Activated naive CD4-positive, alpha-beta T cell treated with anti-CD3 and anti-CD28 coated beads for 36 hours (primary cell): ENCODE measurements around the gene PLAAT5. TPM values are rescaled to one million over a fixed set of nuclear protein-coding genes. Genes with fewer than 3 reads are reported as not detected.

Experiments used
- CTCF ChIA-PET: fragments of 350-600 bp; sonication (Branson Sonifier 250); formaldehyde crosslinking; loops from one replicate; lab custom pipeline; 2021; ENCODE audit warnings: antibody characterized with exemption; lab: Charles Lee
- DNase-seq: peaks from one replicate; pipeline ENCODE4 v3.0.0-alpha.2; 2020
- H3K27ac Mint-ChIP-seq: one replicate; pipeline ENCODE4 v1.8.0; 2021; ENCODE audit warnings: mild to moderate bottlenecking, mixed read lengths
- H3K27me3 Mint-ChIP-seq: one replicate; pipeline ENCODE4 v1.8.0; 2021; ENCODE audit warnings: low read depth, mixed read lengths
- H3K36me3 Mint-ChIP-seq: one replicate; pipeline ENCODE4 v1.8.0; 2021; ENCODE audit warnings: low read depth, mixed read lengths
- H3K4me1 Mint-ChIP-seq: one replicate; pipeline ENCODE4 v1.8.0; 2021; ENCODE audit warnings: low read depth, mixed read lengths
- H3K4me3 Mint-ChIP-seq: one replicate; pipeline ENCODE4 v1.8.0; 2021; ENCODE audit warnings: mild to moderate bottlenecking, moderate library complexity, mixed read lengths
- H3K9me3 Mint-ChIP-seq: one replicate; pipeline ENCODE4 v1.8.0; 2021; ENCODE audit warnings: mixed read lengths
- intact Hi-C: fragments of 100-400 bp; cut with micrococcal nuclease; formaldehyde crosslinking; loops from one replicate; pipeline ENCODE4 v1.15.1; 2023
- total RNA-seq, 2 experiments: library from RNA; stranded (reverse); gene quantifications; one replicate each; pipeline ENCODE4 v1.2.3, GENCODE V29; 2021

The PLAAT5 gene
- total RNA-seq, 2 experiments from 2014 or later: not detected

DNA sequence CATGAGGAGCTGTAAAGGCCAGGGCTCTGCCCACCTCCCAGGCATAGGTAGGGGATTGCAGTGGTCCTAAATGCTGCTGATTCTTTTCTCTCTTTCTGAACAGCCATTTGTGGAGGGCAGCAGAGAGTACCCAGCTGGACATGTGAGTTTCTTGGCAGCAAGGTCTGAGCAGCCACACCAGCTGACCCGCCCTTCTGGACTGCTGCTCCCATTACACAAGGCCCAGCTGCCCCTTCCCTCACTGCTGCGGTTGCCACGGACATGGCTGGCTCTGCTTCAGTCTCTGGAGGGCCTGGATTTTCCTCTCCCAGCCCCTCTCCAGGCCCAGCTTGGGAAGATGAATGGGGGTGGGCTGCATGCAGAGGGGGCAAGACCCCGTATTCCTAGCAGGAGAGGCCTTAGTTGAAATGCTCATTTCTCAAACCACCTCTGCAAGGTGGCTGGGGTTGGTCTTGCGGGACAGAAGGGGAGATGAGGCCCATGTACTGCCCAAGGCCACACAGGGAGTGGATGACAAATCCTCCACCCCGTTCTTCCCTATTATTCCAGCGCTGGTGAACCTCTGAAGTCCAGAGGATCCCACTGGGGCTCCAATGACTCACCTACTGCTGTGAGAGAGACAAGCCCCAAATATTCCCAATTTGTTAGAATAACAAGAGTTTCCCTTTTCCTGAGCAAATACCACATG is 19.5 kb upstream of the PLAAT5 start:
- no peak for DNase-seq
- Mint-ChIP-seq H3K4me1 (peaks cover 4% of the 10 kb centered on the region), H3K27ac (no peak overlapping the region), H3K4me3 (no peak overlapping the region), H3K9me3 (no peaks in the 10 kb centered on the region), H3K27me3 (no peaks in the 10 kb centered on the region), H3K36me3 (no peaks in the 10 kb centered on the region)
- intact Hi-C loops: no loop called here
- CTCF ChIA-PET: interaction anchor here (0.7 kb wide), 1 partner anchor 9 kb away, joined by 3 read pairs; no protein-coding TSS in a partner anchor

DNA sequence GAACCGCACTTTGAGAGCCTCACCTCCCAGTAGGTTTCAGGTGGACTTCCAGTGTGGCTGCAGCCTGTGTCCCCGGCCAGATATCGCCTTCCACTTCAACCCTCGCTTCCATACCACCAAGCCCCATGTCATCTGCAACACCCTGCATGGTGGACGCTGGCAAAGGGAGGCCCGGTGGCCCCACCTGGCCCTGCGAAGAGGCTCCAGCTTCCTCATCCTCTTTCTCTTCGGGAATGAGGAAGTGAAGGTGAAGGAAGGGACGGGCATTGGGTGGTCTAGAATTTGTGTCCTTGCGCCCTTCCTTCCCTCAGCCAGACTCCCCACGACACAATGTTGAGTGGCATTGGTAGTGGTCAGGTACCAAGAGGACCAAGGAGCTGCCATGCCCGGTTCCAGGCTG is 17.8 kb upstream of the PLAAT5 start:
- Mint-ChIP-seq H3K9me3 (no peaks in the 10 kb centered on the region), H3K27ac (no peak overlapping the region), H3K4me3 (no peak overlapping the region), H3K27me3 (no peaks in the 10 kb centered on the region), H3K4me1 (peaks cover 4% of the 10 kb centered on the region), H3K36me3 (no peaks in the 10 kb centered on the region)
- DNase-seq: no peak
- CTCF ChIA-PET: interaction anchor here (1.1 kb wide), 1 partner anchor 30 kb away, joined by 3 read pairs; no protein-coding TSS in a partner anchor
- intact Hi-C loops: no loop called here

- no peaks in the 10 kb centered on the region for H3K27me3 Mint-ChIP-seq
- intact Hi-C loops: no loop called here
- no peak overlapping the region for H3K4me3 Mint-ChIP-seq
- no peak overlapping the region for H3K27ac Mint-ChIP-seq
- H3K36me3 Mint-ChIP-seq: no peaks in the 10 kb centered on the region
- H3K4me1 Mint-ChIP-seq: peaks cover 4% of the 10 kb centered on the region
- CTCF ChIA-PET: interaction anchor here (0.6 to 1.1 kb wide), 4 partner anchors 11 to 149 kb away, joined by 3 read pairs; no protein-coding TSS in a partner anchor
- no peaks in the 10 kb centered on the region for H3K9me3 Mint-ChIP-seq
- DNase-seq: peak; percentile 46
Measured at GRCh38 chr11:63508009-63508408, 17.0 kb upstream of the PLAAT5 start.

DNA sequence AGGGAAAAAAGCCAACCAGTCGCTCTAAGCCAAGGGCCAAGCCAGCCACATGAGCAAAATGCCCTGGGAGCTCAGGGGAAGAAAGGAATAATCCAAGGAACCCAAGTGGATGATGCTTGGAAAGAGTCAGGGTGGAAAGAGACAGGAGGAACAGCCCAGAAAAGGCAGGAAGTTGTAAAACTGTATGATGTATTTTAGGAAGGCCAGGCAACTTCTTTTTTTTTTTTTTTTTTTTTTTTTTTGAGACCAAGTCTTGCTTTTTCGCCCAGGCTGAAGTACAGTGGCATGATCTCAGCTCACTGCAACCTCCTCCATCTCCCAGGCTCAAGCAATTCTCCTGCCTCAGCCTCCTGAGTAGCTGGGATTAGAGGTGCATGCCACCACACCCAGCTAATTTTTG is 16.5 kb upstream of the PLAAT5 start:
- DNase-seq: no peak
- Mint-ChIP-seq H3K27me3 (no peaks in the 10 kb centered on the region), H3K4me1 (peaks cover 4% of the 10 kb centered on the region), H3K4me3 (no peak overlapping the region), H3K27ac (no peak overlapping the region), H3K36me3 (no peaks in the 10 kb centered on the region), H3K9me3 (no peaks in the 10 kb centered on the region)
- intact Hi-C loops: no loop called here
- CTCF ChIA-PET: interaction anchor here (0.6 to 0.9 kb wide), 3 partner anchors 12 to 149 kb away, joined by 3 read pairs; no protein-coding TSS in a partner anchor

- intact Hi-C loops: no loop called here
Measured at GRCh38 chr11:63506876-63507275, 15.9 kb upstream of the PLAAT5 start.

GRCh38 chr11:63505857-63506528 is 15.0 kb upstream of the PLAAT5 start, which contains the start of gene LGALS12:
Gene LGALS12, plus strand, starts transcription at chr11:63506084. Its CDS starts 375 bp downstream, at chr11:63506459.
- no peaks in the 10 kb centered on the region for H3K36me3 Mint-ChIP-seq
- DNase-seq: no peak
- intact Hi-C loops: no loop called here
- H3K4me1 Mint-ChIP-seq: peaks cover 6% of the 10 kb centered on the region
- H3K27me3 Mint-ChIP-seq: no peaks in the 10 kb centered on the region
- H3K4me3 Mint-ChIP-seq: no peak within 1 kb of the TSS
- CTCF ChIA-PET: interaction anchor here (2.1 kb wide), 1 partner anchor 27 kb away, joined by 6 read pairs; no protein-coding TSS in a partner anchor
- H3K27ac Mint-ChIP-seq: no peak within 1 kb of the TSS
- H3K9me3 Mint-ChIP-seq: no peaks in the 10 kb centered on the region

More at GRCh38 chr11:63506876-63507275, 15.9 kb upstream of the PLAAT5 start:
- no peak overlapping the region for H3K27ac Mint-ChIP-seq
- no peak overlapping the region for H3K4me3 Mint-ChIP-seq
- H3K27me3 Mint-ChIP-seq: no peaks in the 10 kb centered on the region
- H3K9me3 Mint-ChIP-seq: no peaks in the 10 kb centered on the region
- DNase-seq: no peak
- peaks cover 4% of the 10 kb centered on the region for H3K4me1 Mint-ChIP-seq
- no peaks in the 10 kb centered on the region for H3K36me3 Mint-ChIP-seq
- CTCF ChIA-PET: interaction anchor here (2.1 kb wide), 1 partner anchor 28 kb away, joined by 6 read pairs; no protein-coding TSS in a partner anchor

DNA sequence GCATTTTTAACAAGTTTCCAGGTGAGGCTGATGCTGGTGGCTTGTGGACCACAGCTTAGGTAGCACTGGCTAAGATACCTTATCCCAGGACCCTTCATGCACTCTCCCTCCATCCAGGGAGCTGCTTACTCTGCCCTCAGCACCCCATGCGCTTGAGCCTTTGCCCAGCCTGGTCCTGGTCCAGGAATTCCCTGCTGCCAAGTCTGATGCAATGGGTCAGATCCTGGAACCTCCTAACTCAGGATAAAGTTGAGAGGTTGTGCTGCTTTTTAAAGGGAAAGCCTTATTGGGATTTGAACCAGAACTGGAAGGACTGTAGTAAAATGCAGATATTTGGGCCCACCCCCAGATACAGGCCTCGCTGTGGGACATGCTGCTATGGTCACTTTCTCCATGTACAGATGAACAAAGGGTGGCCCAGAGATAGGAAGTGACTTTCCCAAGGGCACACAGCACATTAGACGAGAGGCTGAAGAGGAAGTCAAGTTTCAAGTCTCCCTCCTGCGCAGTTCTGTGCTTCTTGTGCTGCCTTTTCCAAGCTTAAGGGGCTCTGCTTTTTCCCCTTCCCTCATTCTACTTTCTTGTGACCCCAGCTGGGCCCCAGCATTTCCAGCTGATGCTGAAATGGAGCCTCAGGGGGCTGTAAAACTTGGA is 14.1 kb upstream of the PLAAT5 start:
- H3K27ac Mint-ChIP-seq: no peak overlapping the region
- H3K36me3 Mint-ChIP-seq: peaks cover 5% of the 10 kb centered on the region
- no peak overlapping the region for H3K4me3 Mint-ChIP-seq
- peaks cover 6% of the 10 kb centered on the region for H3K4me1 Mint-ChIP-seq
- no peak for DNase-seq
- H3K27me3 Mint-ChIP-seq: no peaks in the 10 kb centered on the region
- H3K9me3 Mint-ChIP-seq: peaks cover 7% of the 10 kb centered on the region
- CTCF ChIA-PET: interaction anchor here (2.1 kb wide), 1 partner anchor 26 kb away, joined by 6 read pairs; no protein-coding TSS in a partner anchor
- intact Hi-C loops: no loop called here

GRCh38 chr11:63504054-63504453 is 13.1 kb upstream of the PLAAT5 start:
- Mint-ChIP-seq H3K27me3 (no peaks in the 10 kb centered on the region), H3K27ac (no peak overlapping the region), H3K4me3 (no peak overlapping the region), H3K4me1 (peaks cover 6% of the 10 kb centered on the region), H3K9me3 (peaks cover 16% of the 10 kb centered on the region), H3K36me3 (peaks cover 5% of the 10 kb centered on the region)
- DNase-seq: no peak
- intact Hi-C loops: no loop called here
- CTCF ChIA-PET: no interaction called here

- no peak for DNase-seq
- CTCF ChIA-PET: no interaction called here
- intact Hi-C loops: no loop called here
- H3K4me1 Mint-ChIP-seq: peaks cover 6% of the 10 kb centered on the region
- H3K27me3 Mint-ChIP-seq: no peaks in the 10 kb centered on the region
- H3K36me3 Mint-ChIP-seq: peaks cover 5% of the 10 kb centered on the region
- H3K4me3 Mint-ChIP-seq: no peak overlapping the region
- no peak overlapping the region for H3K27ac Mint-ChIP-seq
- H3K9me3 Mint-ChIP-seq: peaks cover 16% of the 10 kb centered on the region
Measured at GRCh38 chr11:63503492-63503891, 12.5 kb upstream of the PLAAT5 start.

DNA sequence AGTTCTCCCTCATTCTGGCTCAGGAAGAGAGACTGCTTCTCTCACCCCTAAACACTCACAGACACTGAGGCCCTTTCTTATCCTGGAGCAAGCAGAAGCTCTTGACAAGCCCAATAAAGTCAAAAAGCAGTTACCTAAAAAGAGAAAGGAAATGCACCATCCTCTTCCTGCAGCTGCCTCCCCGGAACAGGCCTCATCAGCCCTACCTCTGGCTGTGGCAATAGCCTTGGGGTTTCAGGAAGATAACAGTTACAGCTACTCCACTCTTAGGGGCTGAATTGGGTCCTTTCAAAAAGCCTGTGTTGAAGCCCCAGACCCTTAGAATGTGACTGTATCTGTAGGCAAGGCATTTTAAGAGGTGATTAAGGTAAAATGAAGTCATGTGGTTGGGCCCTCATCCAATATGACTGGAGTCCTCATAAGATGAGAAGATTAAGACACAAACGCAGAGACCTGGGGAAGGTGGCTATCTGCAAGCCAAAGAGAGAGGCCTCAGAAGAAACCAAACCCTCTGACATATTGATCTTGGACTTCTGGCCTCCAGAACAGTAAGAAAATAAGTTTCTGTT is 11.4 kb upstream of the PLAAT5 start:
- CTCF ChIA-PET: no interaction called here
- no peak for DNase-seq
- H3K4me1 Mint-ChIP-seq: peaks cover 6% of the 10 kb centered on the region
- no peak overlapping the region for H3K4me3 Mint-ChIP-seq
- intact Hi-C loops: no loop called here
- H3K36me3 Mint-ChIP-seq: peaks cover 5% of the 10 kb centered on the region
- H3K9me3 Mint-ChIP-seq: peaks cover 16% of the 10 kb centered on the region
- H3K27me3 Mint-ChIP-seq: no peaks in the 10 kb centered on the region
- no peak overlapping the region for H3K27ac Mint-ChIP-seq

GRCh38 chr11:63501236-63501635 is 10.3 kb upstream of the PLAAT5 start:
- intact Hi-C loops: no loop called here
- peaks cover 2% of the 10 kb centered on the region for H3K4me1 Mint-ChIP-seq
- H3K27me3 Mint-ChIP-seq: no peaks in the 10 kb centered on the region
- H3K27ac Mint-ChIP-seq: no peak overlapping the region
- no peak overlapping the region for H3K4me3 Mint-ChIP-seq
- no peak for DNase-seq
- H3K36me3 Mint-ChIP-seq: peaks cover 5% of the 10 kb centered on the region
- CTCF ChIA-PET: no interaction called here
- H3K9me3 Mint-ChIP-seq: peaks cover 16% of the 10 kb centered on the region

- intact Hi-C loops: no loop called here
- H3K27me3 Mint-ChIP-seq: no peaks in the 10 kb centered on the region
- H3K4me1 Mint-ChIP-seq: peaks cover 2% of the 10 kb centered on the region
- CTCF ChIA-PET: no interaction called here
- H3K27ac Mint-ChIP-seq: no peak overlapping the region
- H3K4me3 Mint-ChIP-seq: no peak overlapping the region
- peaks cover 16% of the 10 kb centered on the region for H3K9me3 Mint-ChIP-seq
- no peak for DNase-seq
- H3K36me3 Mint-ChIP-seq: peaks cover 5% of the 10 kb centered on the region
Measured at GRCh38 chr11:63499874-63500273, 8.9 kb upstream of the PLAAT5 start.
